ENCODE results near the gene PATZ1.
"Not testable (repeated sequence)": the region's sequence is repeated elsewhere in the genome, so short reads cannot be mapped to it uniquely, and the experiment has no call there.

Gene PATZ1

GRCh38 chr22:31346255-31346732 lies at the start of gene PATZ1:
Gene PATZ1 (minus strand): TSS chr22:31346346. CDS start chr22:31345602, 744 bp downstream.
- peak; percentile 66 for DNase-seq

- DNase-seq = no peak
These were observed 48.2 kb upstream of the PATZ1 start for GRCh38 chr22:31394326-31394725.

GRCh38 chr22:31393893-31394292 lies 47.7 kb upstream of the PATZ1 start:
- DNase-seq = no peak

GRCh38 chr22:31378651-31379050 lies 32.5 kb upstream of the PATZ1 start:
- DNase-seq = not testable (repeated sequence)

GRCh38 chr22:31378123-31378522 lies 32.0 kb upstream of the PATZ1 start:
- DNase-seq = no peak

- DNase-seq = no peak
These were observed 31.5 kb upstream of the PATZ1 start for GRCh38 chr22:31377612-31378011.

GRCh38 chr22:31367426-31367825 lies 21.3 kb upstream of the PATZ1 start:
- no peak for DNase-seq

- no peak for DNase-seq
These were observed 17.8 kb upstream of the PATZ1 start for GRCh38 chr22:31363885-31364465.

GRCh38 chr22:31361743-31362142 lies 15.6 kb upstream of the PATZ1 start:
- no peak for DNase-seq

GRCh38 chr22:31360029-31360428 lies 13.9 kb upstream of the PATZ1 start:
- no peak for DNase-seq

GRCh38 chr22:31354515-31354914 lies 8.4 kb upstream of the PATZ1 start:
- no peak for DNase-seq

GRCh38 chr22:31350410-31350863 lies 4.3 kb upstream of the PATZ1 start:
- no peak for DNase-seq

GRCh38 chr22:31349960-31350359 lies 3.8 kb upstream of the PATZ1 start:
- DNase-seq = no peak

GRCh38 chr22:31348766-31349165 lies 2.6 kb upstream of the PATZ1 start:
- no peak for DNase-seq

- DNase-seq = not testable (repeated sequence)
These were observed 1.8 kb upstream of the PATZ1 start for GRCh38 chr22:31348009-31348337.

GRCh38 chr22:31347251-31348008 lies 1.3 kb upstream of the PATZ1 start:
- peak; percentile 59 for DNase-seq

GRCh38 chr22:31346733-31347250 lies 646 bp upstream of the PATZ1 start:
- no peak for DNase-seq

GRCh38 chr22:31345331-31346254 lies 553 bp downstream of the PATZ1 start:
- peak; percentile 85 for DNase-seq

GRCh38 chr22:31344578-31345330 lies 1.4 kb downstream of the PATZ1 start:
- peak; percentile 23 for DNase-seq

- DNase-seq = no peak
These were observed 1.9 kb downstream of the PATZ1 start for GRCh38 chr22:31344256-31344577.

- DNase-seq = peak; percentile 25
These were observed 2.6 kb downstream of the PATZ1 start for GRCh38 chr22:31343235-31344191.
